ENCODE measurements around the gene NEBL. TPM values are rescaled to one million over a fixed set of nuclear protein-coding genes. Genes with fewer than 3 reads are reported as not detected.

NEBL gene
- total and polyA plus RNA-seq, 9 of the 15 experiments (the other 6 are each of a cell fraction or from before 2014, with no cell fraction given) = 0.82 to 14.6 (median 9.8) TPM

DNA sequence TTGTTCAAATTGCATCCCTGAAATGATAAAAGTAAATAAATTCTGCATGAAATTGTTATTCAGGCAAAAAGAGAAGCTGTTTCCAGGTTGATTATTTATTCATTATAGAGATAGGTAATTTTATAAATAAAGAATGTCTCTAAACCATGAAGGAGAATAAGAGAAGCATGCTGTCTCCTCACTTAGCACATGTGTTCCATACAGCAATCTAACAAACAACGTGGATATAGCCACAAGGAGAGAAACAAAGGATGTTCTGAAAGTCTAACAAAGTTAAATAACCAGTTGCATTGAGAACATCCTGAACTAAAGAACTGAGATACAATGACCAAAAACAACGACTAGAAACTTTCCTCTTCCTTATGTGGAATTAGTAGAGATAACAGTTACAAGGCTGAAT is 50.8 kb downstream of the NEBL start:
- Histone ChIP-seq H3K9ac (ENCODE audit: insufficient read depth in 1 of 2, low read depth in 2 of 2, low read length in 2 of 2) (no peak overlapping the region), H3K4me3 (no peak overlapping the region), H3K4me1 (replicated peaks in 1 of 2; ENCODE audit: control insufficient read depth in 2 of 2, insufficient read depth in 2 of 2, low read length in 2 of 2) (no peaks in the 10 kb centered on the region), H4K20me1 (replicated peaks; ENCODE audit: control insufficient read depth, insufficient read depth, low read length) (no peaks in the 10 kb centered on the region), H3K36me3 (ENCODE audit: control insufficient read depth, insufficient read depth, low read length) (no peaks in the 10 kb centered on the region), H3K27me3 (ENCODE audit: control insufficient read depth in 2 of 2, insufficient read depth in 2 of 2, low read length in 2 of 2) (no peaks in the 10 kb centered on the region), H3K9me3 (replicated peaks; ENCODE audit: control insufficient read depth, insufficient read depth, low read depth, low read length) (no peaks in the 10 kb centered on the region), H3K9me1 (ENCODE audit: control insufficient read depth, insufficient read depth, low read length) (no peaks in the 10 kb centered on the region), H3K27ac (ENCODE audit: extremely low read depth, low read depth, low read length) (no peak overlapping the region), H3K79me2 (ENCODE audit: control insufficient read depth, insufficient read depth, low read length) (no peaks in the 10 kb centered on the region), H2AFZ (ENCODE audit: low read depth, low read length) (no peak overlapping the region), H3K4me2 (ENCODE audit: insufficient read depth, low read length) (no peak overlapping the region)
- no TSS peak for BruUV-seq (replicated peaks)
- in situ Hi-C loops (cut with MboI) (no loop called here), intact Hi-C loops (cut with micrococcal nuclease) (no loop called here)
- ChIA-PET CTCF (ENCODE audit: low intra/inter-chr PET ratio) (no interaction called here), POLR2A (no interaction called here)
- no peak for FAIRE-seq
- no peak for ATAC-seq
- 7% methylated on average over 2 of the region's 2 CpGs for WGBS (ENCODE audit: insufficient coverage, low coverage, missing lambda C conversion rate)
- no peak for DNase-seq (ENCODE audit: extremely low read depth in 1 of 4, low spot score in 3 of 4)
- TF ChIP-seq CEBPG (CRISPR knock-in tag; IDR thresholded peaks at IDR 0.05) (no peak), CEBPG (tag; conservative IDR thresholded peaks at IDR 0.05 in 1 of 2, IDR thresholded peaks at IDR 0.05 in 1 of 2) (no peak)

DNA sequence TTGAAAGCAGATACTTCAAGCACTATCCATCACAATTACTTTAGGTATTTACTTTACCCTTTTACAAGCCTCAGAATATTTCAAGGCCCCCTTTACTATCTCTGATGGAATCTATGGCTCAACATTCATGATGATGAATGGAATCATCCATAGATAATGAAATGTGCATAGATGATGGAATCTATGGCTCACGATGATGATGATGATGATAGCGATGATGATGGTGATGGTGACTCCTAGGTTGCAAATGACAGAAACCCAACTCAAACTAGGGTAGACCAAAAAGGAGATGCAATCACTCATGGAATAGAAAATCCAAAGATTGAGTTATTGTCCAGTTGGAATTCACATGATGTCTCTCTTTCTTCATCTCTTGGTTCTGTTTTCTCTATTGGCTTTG is 55.7 kb downstream of the NEBL start:
- no peak for ATAC-seq
- intact Hi-C loops (cut with micrococcal nuclease) = no loop called here
- in situ Hi-C loops (cut with MboI) = no loop called here
- H2AFZ ChIP-seq (ENCODE audit: low read depth, low read length) = no peak overlapping the region
- H3K9ac ChIP-seq (ENCODE audit: insufficient read depth in 1 of 2, low read depth in 2 of 2, low read length in 2 of 2) = no peak overlapping the region
- H4K20me1 ChIP-seq (replicated peaks; ENCODE audit: control insufficient read depth, insufficient read depth, low read length) = no peaks in the 10 kb centered on the region
- TF ChIP-seq SMARCA4 (IDR thresholded peaks at IDR 0.05) = no peak
- no peak for TF ChIP-seq ZNF507 (tag; conservative IDR thresholded peaks at IDR 0.05)
- no peak for TF ChIP-seq ZNF584 (CRISPR knock-in tag; IDR thresholded peaks at IDR 0.05; ENCODE audit: low read depth)
- TF ChIP-seq NR2C1 (IDR thresholded peaks at IDR 0.05) = no peak
- no peak for TF ChIP-seq NR2C1 (tag; IDR thresholded peaks at IDR 0.05)
- TF ChIP-seq YBX1 (IDR thresholded peaks at IDR 0.05) = no peak
- no peak for TF ChIP-seq MAZ (CRISPR knock-in tag; conservative IDR thresholded peaks at IDR 0.05 in 1 of 2, IDR thresholded peaks at IDR 0.05 in 1 of 2)
- no peak for TF ChIP-seq MYBL2 (IDR thresholded peaks at IDR 0.05; ENCODE audit: low read depth)
- no peak for TF ChIP-seq MYBL2 (CRISPR knock-in tag; IDR thresholded peaks at IDR 0.05; ENCODE audit: borderline replicate concordance)
- TF ChIP-seq, protein P1, sequence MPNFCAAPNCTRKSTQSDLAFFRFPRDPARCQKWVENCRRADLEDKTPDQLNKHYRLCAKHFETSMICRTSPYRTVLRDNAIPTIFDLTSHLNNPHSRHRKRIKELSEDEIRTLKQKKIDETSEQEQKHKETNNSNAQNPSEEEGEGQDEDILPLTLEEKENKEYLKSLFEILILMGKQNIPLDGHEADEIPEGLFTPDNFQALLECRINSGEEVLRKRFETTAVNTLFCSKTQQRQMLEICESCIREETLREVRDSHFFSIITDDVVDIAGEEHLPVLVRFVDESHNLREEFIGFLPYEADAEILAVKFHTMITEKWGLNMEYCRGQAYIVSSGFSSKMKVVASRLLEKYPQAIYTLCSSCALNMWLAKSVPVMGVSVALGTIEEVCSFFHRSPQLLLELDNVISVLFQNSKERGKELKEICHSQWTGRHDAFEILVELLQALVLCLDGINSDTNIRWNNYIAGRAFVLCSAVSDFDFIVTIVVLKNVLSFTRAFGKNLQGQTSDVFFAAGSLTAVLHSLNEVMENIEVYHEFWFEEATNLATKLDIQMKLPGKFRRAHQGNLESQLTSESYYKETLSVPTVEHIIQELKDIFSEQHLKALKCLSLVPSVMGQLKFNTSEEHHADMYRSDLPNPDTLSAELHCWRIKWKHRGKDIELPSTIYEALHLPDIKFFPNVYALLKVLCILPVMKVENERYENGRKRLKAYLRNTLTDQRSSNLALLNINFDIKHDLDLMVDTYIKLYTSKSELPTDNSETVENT (CRISPR knock-in tag; IDR thresholded peaks at IDR 0.05) = no peak
- CTCF ChIA-PET (ENCODE audit: low intra/inter-chr PET ratio) = no interaction called here
- no peaks in the 10 kb centered on the region for H3K9me1 ChIP-seq (ENCODE audit: control insufficient read depth, insufficient read depth, low read length)
- H3K27me3 ChIP-seq (ENCODE audit: control insufficient read depth in 2 of 2, insufficient read depth in 2 of 2, low read length in 2 of 2) = no peaks in the 10 kb centered on the region
- H3K4me3 ChIP-seq = no peak overlapping the region
- H3K27ac ChIP-seq (ENCODE audit: extremely low read depth, low read depth, low read length) = no peak overlapping the region
- no TSS peak for BruUV-seq (replicated peaks)
- POLR2A ChIA-PET = no interaction called here
- no peaks in the 10 kb centered on the region for H3K36me3 ChIP-seq (ENCODE audit: control insufficient read depth, insufficient read depth, low read length)
- 15% methylated on average over 2 of the region's 2 CpGs for WGBS (ENCODE audit: insufficient coverage, low coverage, missing lambda C conversion rate)
- H3K79me2 ChIP-seq (ENCODE audit: control insufficient read depth, insufficient read depth, low read length) = no peaks in the 10 kb centered on the region
- FAIRE-seq = no peak
- H3K9me3 ChIP-seq (replicated peaks; ENCODE audit: control insufficient read depth, insufficient read depth, low read depth, low read length) = no peaks in the 10 kb centered on the region
- H3K4me2 ChIP-seq (ENCODE audit: insufficient read depth, low read length) = no peak overlapping the region
- H3K4me1 ChIP-seq (replicated peaks in 1 of 2; ENCODE audit: control insufficient read depth in 2 of 2, insufficient read depth in 2 of 2, low read length in 2 of 2) = no peaks in the 10 kb centered on the region
- DNase-seq (ENCODE audit: extremely low read depth in 1 of 4, low spot score in 3 of 4) = no peak
